GM18526 (cell line): ENCODE results near the gene IL27RA.

Source experiments
- POLR2A ChIP-seq: IDR thresholded peaks from 3 replicates; pipeline ENCODE4 v1.6.1; 2011; ENCODE audit not compliant: insufficient read length; ENCODE audit errors: extremely low read depth

Gene IL27RA

DNA sequence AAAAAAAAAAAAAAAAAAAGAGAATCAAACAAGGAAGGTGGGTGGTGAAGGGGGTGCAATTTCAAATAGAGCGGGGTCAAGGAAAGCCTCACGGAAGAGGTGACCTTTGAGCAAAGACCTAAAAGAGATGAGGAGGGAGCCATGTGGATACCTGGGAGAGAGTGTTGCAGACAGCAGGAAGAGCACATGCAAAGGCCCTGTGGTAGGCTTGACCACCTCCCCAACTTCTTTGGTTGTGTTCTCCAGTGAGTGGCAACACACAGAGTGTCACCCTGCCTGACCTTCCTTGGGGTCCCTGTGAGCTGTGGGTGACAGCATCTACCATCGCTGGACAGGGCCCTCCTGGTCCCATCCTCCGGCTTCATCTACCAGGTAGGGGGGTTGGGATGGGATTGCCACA, 18.9 kb downstream of the IL27RA start:
- no peak for TF ChIP-seq POLR2A

DNA sequence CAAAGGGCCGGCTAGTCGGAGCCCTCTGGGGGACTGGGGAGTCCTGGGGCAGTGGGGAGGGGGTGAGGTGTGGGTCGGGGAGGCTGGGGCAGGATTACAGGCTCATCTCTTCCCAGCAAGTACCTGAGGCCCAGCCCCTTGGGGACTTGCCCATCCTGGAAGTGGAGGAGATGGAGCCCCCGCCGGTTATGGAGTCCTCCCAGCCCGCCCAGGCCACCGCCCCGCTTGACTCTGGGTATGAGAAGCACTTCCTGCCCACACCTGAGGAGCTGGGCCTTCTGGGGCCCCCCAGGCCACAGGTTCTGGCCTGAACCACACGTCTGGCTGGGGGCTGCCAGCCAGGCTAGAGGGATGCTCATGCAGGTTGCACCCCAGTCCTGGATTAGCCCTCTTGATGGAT, 20.4 kb downstream of the IL27RA start:
- no peak for TF ChIP-seq POLR2A

DNA sequence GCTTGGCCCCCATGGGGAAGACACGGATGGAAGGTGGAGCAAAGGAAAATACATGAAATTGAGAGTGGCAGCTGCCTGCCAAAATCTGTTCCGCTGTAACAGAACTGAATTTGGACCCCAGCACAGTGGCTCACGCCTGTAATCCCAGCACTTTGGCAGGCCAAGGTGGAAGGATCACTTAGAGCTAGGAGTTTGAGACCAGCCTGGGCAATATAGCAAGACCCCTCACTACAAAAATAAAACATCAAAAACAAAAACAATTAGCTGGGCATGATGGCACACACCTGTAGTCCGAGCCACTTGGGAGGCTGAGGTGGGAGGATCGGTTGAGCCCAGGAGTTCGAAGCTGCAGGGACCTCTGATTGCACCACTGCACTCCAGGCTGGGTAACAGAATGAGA, 20.9 kb downstream of the IL27RA start:
- TF ChIP-seq POLR2A = no peak

DNA sequence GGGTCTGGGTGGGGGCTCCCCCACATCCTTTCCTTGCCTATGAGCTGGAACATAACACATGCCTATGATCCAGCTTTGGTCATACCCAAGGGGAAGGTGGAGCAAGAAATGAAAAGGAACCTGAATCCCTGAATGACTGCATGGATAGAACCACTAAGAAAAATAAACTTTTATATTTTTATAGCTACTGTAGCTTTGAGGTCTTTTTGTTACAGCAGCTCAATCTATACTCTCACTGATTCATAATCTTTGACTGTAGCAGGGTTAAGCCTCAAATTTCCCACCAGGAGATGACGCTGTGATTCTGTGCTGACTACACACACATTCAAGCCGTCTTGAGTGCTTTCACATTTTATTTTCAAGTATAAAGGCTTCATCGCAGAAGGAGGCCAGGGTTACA, 21.5 kb downstream of the IL27RA start:
- TF ChIP-seq POLR2A = no peak

DNA sequence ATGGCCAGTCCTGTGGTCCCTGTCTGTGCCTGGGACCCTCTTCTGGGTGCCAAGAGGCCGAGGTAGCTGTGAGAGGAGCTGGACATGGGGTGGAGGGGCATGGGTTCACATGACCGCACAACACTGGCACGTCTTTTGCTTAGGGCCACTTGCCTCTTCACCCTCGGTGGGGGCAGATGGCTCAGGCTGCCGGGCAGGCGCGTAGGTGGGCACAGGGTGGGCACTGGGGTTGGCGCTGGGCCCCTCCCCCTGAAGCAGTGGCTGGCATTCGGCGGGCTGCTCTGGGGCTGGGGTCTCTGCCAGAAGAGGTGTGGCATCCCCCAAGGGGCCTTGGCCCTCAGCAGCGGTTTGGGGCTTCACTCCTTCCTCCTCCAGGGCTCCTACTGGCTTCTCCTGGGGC, 21.9 kb downstream of the IL27RA start:
- TF ChIP-seq POLR2A = no peak

DNA sequence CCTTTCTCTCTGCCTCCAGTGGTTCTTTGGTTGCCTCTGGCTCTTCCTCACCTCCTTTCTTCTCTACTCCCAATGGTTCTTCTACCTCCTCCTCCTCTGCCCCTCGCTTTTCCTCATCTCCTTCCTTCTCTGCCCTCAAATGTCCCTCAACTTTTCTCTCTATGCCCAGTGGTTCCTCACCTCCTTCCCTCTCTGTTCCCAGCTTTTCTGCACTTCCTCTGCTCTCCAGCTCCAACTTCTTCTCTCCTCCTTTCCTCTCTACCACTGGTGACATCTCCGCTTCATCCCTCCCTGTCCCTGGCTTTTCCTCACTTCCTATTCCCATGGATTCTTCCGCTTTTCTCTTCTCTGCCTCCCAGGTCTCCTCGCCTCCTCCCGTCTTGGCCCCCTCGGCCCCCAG, 22.5 kb downstream of the IL27RA start:
- no peak for TF ChIP-seq POLR2A

DNA sequence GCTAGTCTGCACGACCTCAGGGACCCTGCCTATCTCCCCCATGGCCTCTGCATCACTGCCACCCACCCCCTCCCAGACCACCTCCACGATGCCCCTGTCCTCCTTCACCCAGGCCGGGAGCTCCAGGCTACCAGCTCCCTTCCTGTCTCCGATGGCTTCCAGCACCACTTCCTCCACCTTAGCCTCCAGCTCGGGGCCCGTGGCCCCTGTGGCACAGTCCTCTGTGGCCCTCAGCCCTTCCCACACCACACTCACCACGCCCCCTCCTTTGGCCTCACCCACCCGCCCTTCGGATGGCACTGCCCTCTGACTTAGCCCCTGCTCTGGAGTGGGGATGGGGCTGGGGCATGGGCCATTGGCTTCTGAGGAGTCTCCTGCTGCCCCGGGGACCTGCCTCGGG, 23.2 kb downstream of the IL27RA start:
- TF ChIP-seq POLR2A = no peak

DNA sequence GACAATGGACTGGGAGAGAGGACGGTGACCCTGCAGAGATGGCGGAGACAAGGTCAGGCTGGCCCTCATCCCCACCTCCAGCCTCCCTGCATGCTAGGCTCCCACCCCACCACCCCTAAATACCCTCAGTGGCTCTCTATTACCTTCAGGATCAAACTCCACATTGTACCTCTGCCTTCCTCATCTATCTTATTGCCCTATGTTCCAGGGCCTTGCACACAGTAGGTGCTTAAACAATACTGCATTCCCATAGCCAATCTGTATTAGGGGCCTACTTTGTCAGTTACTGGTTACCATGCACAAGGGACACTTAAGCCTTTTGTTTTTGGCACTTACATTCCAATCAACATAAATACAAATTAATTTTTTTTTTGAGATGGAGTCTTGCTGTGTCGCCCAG, 23.8 kb downstream of the IL27RA start:
- no peak for TF ChIP-seq POLR2A

DNA sequence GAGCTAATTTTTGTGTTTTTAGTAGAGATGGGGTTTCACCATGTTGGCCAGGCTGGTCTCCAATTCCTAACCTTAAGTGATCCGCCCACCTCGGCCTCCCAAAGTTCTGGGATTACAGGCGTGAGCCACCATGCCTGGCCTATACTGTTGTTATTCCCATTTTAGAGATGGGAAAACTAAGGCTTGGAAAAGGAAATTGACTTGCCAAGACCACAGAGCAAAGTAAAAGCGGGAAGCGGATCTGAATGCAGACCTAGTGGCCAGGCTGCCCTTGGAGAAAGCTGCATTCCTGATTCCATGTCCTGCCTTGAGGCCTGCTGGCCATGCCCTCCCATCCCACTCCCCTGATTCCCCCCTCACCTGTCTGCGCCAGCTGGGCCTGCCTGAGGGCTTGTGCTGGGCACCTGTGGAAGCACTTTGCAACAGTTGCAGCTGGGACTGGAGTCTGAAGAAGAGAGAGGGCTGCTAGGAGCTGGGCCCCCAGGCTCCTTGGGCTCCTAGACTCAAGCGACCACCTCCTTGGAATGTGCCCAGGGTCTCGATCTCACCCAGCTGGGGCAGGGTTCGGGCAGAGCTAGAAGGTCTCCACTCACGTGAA, 24.6 kb downstream of the IL27RA start:
- no peak for TF ChIP-seq POLR2A

DNA sequence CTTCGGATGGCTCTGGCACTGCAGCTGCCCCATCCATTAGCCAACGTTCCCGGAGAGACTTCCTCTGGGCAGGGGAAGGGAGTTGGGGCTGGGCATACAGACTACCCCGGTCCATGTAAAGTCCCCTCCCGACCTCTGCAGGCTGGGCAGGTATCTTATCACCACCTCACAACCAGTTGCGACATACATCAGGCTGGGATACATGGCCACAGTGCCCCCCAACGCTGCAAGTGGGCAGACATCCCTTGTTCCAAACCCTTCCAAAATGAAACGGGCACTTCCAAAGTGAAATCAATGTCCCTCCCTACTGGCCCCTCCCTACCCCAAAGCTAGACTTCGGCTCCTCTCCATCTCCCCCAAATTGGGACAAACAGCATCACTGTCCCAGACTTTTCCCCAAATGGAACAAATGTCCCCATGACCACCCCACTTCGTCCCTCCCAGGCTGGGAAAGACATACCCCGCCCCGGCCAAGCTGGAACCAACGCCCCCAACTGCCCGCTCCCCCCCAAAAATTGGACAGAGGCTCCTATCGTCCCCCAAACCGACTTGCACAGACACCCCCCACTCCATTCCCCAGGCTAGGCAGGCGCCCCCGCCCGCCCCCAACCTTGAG, 25.3 kb downstream of the IL27RA start:
- no peak for TF ChIP-seq POLR2A

DNA sequence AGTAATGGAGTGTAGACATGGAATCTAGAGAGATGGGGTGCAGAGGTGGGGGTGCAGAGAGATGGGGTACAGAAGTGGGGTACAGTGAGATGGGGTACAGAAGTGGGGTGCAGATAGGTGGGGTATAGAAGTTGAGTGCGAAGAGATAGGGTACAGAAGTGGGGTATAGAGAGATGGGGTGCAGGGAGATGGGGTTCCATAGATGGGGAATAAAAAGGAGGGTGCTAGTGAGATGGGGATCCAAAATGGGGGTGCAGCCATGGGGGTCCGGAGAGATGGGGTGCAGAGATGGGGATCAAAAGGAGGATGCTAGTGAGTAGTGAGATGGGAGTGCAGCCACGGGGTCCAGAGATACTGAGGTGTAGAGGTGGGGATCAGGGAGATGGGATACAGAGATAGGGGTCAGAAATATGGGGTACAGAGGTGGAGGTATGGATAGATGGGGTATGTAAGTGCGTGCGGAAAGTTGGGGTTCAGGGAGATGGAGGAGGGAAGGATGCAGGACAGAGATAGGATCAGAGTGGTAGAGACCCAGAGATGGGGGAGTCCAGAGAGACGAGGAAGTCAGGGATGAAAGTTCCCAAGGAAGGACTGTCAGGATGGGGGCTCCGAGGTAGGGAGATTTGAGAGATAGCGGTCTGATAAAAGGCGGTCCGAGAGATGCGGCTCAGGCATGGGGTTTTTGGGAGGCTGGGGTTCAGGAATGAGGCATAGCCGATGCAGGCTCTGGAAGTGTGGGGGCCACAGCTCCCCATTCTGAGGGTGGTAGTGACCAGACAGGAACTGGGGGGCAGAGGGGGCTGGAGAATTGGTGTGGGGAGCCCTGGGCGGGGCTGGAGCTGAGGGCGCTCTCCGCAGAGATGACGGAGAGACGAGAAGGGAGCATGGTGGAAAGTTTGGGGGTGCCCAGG, 26.9 kb downstream of the IL27RA start:
- no peak for TF ChIP-seq POLR2A

DNA sequence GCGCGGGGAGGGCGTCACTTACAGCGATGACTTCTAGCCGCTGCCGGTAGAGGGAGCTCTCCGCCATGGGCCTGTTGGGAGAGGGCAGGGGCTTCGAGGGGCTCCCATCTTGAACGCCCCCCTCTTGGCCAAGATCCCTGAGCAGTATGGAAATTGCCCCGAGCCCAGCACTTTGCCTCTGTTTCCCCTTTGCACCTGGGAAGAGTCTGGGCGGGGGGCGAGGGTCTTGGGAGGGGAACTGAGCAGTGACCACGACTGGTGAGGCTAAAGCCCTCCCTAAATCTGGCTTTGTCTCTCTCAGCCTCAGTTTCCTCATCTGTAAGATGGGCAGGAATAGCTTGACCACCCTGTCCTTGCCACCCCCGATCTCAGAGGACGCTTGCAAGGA, 27.5 kb downstream of the IL27RA start:
- TF ChIP-seq POLR2A = no peak

DNA sequence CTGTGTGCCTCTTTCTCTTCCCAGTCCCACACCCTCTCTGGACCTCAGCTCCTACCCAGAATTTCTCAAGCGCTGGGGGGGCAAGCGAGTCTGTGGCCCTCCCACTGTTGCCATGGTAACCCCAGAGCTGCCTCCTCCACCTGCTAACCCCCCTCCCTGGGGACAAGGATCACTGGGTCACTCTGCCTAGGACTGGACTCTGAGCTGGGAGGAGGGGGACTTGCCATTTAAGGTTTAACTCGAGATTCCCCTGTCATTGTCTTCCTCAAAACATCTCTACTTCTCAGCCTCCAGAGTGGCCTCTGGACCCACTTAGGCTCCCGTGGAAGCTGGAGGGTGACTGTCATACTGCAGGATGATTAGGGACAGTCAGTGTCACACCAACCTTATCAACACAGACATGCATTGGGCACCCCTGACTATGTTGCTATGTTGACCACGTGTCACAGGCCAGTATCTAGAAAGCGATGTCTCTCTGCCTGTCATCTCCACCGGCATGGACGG, 28.1 kb downstream of the IL27RA start:
- no peak for TF ChIP-seq POLR2A

DNA sequence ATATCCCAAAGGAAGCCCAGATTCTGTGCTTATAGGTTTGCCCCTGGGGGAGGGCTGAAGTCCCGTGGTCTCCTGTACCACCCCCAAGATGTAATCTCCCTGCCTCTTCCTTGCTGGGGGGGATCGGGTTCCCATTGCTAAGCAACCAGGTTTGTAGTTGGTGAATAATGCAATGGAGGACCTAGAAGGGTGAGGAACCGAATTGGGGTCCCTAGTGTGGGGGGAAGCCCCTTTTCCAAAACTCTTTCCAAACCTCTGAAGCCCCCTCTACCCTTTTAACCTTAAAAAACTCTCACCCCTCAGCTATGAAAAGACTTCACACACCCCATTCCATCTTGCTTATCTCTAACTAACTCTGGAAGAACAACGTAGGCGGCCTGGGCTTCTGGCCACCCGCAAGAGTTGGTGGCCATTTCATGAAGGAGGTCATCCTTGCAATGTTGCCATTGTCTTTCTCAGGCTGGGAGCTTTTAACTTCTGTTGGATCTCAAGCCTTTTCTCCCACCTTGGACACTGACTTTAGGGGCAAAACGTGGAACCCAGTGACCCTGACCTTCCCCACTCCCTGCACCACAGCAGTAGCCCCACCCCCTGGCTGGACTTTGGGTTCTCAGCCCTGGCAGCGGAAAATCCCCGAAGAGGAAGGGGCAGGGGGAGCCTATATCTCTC, 29.7 kb downstream of the IL27RA start:
- TF ChIP-seq POLR2A = no peak

DNA sequence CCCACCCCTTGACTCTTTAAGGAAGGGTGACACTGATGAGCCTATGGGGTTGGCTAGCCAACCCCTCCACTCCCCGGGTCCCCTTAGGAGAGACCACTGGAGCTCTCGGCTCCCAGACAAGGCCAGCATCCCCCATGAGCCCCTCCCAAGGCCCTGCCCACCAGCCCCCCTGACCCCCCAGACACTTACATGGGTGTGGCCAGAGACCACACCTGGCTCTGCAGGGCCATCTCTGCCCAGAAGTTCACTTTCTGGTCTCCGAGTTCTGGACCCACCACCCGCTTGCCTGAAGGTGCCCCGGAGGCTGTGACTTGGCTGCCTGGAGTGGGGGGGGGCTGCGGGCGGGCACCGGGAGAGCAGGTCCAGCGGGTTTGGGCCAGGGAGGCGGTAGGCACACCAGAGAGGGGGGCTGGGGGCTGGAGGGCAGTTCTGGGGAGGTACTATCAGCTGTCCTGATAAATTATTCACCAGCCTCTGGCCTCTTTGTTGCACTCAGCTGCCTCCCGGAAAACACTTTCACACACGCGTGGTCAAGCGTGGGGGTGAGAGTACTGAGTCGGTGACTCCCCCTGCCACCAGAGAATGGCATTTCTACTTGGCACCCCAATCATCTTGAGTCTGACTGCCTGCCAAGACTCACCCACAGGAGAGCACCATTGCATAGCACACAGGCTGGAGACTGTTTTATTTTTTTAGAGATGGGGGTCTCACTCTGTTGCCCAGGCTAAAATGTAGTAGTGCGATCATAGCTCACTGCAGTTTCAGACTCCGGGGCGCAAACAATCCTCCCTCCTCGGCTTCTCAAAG, 30.4 kb downstream of the IL27RA start, which contains the start of gene PALM3:
PALM3 (minus strand) TSS at position 326 of the 807 bp plus-strand sequence; CDS start at position 230, 96 bp downstream.
- no peak for TF ChIP-seq POLR2A
